Esophagus squamous epithelium (tissue), 5 donors: Measurements from ENCODE around the gene CASP5. TPM values are rescaled to one million over a fixed set of nuclear protein-coding genes. Genes with fewer than 3 reads are reported as not detected.

Source experiments
- DNase-seq: peaks from one replicate; lab custom pipeline; 2025; lab: John Stamatoyannopoulos, UW
- H3K27ac ChIP-seq, 4 donors: fragments of 200-600 bp; sonication (generic); one replicate each; pipeline ENCODE4 v1.5.1; 2016 to 2019; ENCODE audit warnings: mild to moderate bottlenecking in 1 of 4
- H3K27me3 ChIP-seq, 4 donors: fragments of 200-600 bp; sonication (generic); 1 replicate in 3 of 4; 2 replicates in 1 of 4; pipeline versions ENCODE4 v1.5.1 to v1.6.0; 2017 to 2021; ENCODE audit warnings: antibody characterized with exemption in 1 of 4
- H3K36me3 ChIP-seq, 3 donors: fragments of 200-600 bp; sonication (generic); one replicate each; pipeline ENCODE4 v1.5.1; 2016 to 2019
- H3K4me1 ChIP-seq, 3 donors: fragments of 200-600 bp; sonication (generic); one replicate each; pipeline ENCODE4 v1.5.1; 2017 to 2019
- H3K4me3 ChIP-seq, 4 donors: fragments of 200-600 bp; sonication (generic); 1 replicate in 3 of 4; 2 replicates in 1 of 4; pipeline ENCODE4 v1.5.1; 2016 to 2019; ENCODE audit warnings: mild to moderate bottlenecking in 2 of 4, moderate library complexity in 1 of 4
- H3K9me3 ChIP-seq, 3 donors: fragments of 200-600 bp; sonication (generic); one replicate each; pipeline ENCODE4 v1.5.1; 2016 to 2019
- CTCF ChIP-seq, 6 experiments: fragments of 450-650 bp in 4 of 6; fragments of 200-600 bp in 2 of 6; sonication (generic) in 2 of 6; IDR thresholded peaks; one replicate each; pipeline ENCODE4 v1.5.1; 2016 to 2019; ENCODE audit warnings: antibody characterized with exemption in 6 of 6, mild to moderate bottlenecking in 4 of 6, moderate library complexity in 4 of 6
- POLR2A ChIP-seq, 4 donors: fragments of 450-650 bp; IDR thresholded peaks; one replicate each; pipeline ENCODE4 v1.6.1; 2017; ENCODE audit warnings: antibody characterized with exemption in 4 of 4, mild to moderate bottlenecking in 4 of 4, moderate library complexity in 3 of 4
- WGBS, 2 donors: methylation state at CpG; one replicate each; pipeline ENCODE4 v1.1.5; 2018; 5-methylcytosine and 5-hydroxymethylcytosine counted together
- intact Hi-C: fragments of 100-400 bp; cut with DNase I; formaldehyde crosslinking; loops from one replicate; pipeline ENCODE4 v1.15.0; 2022
- total RNA-seq, 4 donors: library from RNA; depleted of rRNA; stranded (reverse); fragments of >200 nt; gene quantifications; one replicate each; pipeline ENCODE4 v1.1.0, GENCODE V29; 2016
- donor health status: DM: yes; HTN: yes; CAD: no.

CASP5 gene
- total RNA-seq, 4 donors from 2014 or later = 0.48 TPM; not detected in 3

GRCh38 chr11:105032495-105032894 lies 9.5 kb upstream of the CASP5 start:
- H3K4me1 ChIP-seq = peaks cover 0 to 37% (median 13%) of the 10 kb centered on the region in 3 donors
- no peak for TF ChIP-seq CTCF (IDR thresholded peaks at IDR 0.05)
- TF ChIP-seq POLR2A (IDR thresholded peaks at IDR 0.05) = no peak
- no peak for DNase-seq
- H3K9me3 ChIP-seq = no peaks in the 10 kb centered on the region
- H3K27me3 ChIP-seq = no peaks in the 10 kb centered on the region
- intact Hi-C loops = no loop called here
- no peak overlapping the region for H3K27ac ChIP-seq
- H3K4me3 ChIP-seq = peak overlapping the region in 1 of 4 donors; percentile 63
- 72% methylated on average over 2 of the region's 2 CpGs for WGBS, 2 donors
- peaks cover 0 to 36% (median 12%) of the 10 kb centered on the region in 3 donors for H3K36me3 ChIP-seq

GRCh38 chr11:105027678-105028077 lies 4.7 kb upstream of the CASP5 start:
- H3K9me3 ChIP-seq = no peaks in the 10 kb centered on the region
- peaks cover 0 to 63% (median 21%) of the 10 kb centered on the region in 3 donors for H3K36me3 ChIP-seq

GRCh38 chr11:105024394-105024793 lies 1.4 kb upstream of the CASP5 start:
- Histone ChIP-seq H3K27ac (no peak overlapping the region), H3K9me3 (no peaks in the 10 kb centered on the region), H3K4me1 (no peaks in the 10 kb centered on the region), H3K36me3 (peaks cover 0 to 44% (median 10%) of the 10 kb centered on the region in 3 donors), H3K4me3 (no peak overlapping the region), H3K27me3 (no peaks in the 10 kb centered on the region)
- 68 to 72% methylated on average over 1 of the region's 1 CpG for WGBS, 2 donors
- intact Hi-C loops = no loop called here
- no peak for TF ChIP-seq POLR2A (IDR thresholded peaks at IDR 0.05)
- no peak for TF ChIP-seq CTCF (IDR thresholded peaks at IDR 0.05)
- DNase-seq = no peak

More at GRCh38 chr11:105027678-105028077, 4.7 kb upstream of the CASP5 start:
- Histone ChIP-seq H3K4me3 (no peak overlapping the region), H3K4me1 (peaks cover 0 to 11% (median 0%) of the 10 kb centered on the region in 3 donors), H3K27me3 (no peaks in the 10 kb centered on the region), H3K27ac (no peak overlapping the region)
- 82 to 86% methylated on average over 3 of the region's 3 CpGs for WGBS, 2 donors
- DNase-seq = no peak
- no peak for TF ChIP-seq POLR2A (IDR thresholded peaks at IDR 0.05)
- no peak for TF ChIP-seq CTCF (IDR thresholded peaks at IDR 0.05)
- intact Hi-C loops = no loop called here

GRCh38 chr11:105022527-105022926 lies 441 bp downstream of the CASP5 start:
- Histone ChIP-seq H3K4me1 (no peaks in the 10 kb centered on the region), H3K27ac (no peak overlapping the region), H3K9me3 (no peaks in the 10 kb centered on the region), H3K36me3 (peaks cover 0 to 27% (median 9%) of the 10 kb centered on the region in 3 donors), H3K27me3 (no peaks in the 10 kb centered on the region), H3K4me3 (no peak overlapping the region)
- TF ChIP-seq CTCF (IDR thresholded peaks at IDR 0.05) (no peak), POLR2A (IDR thresholded peaks at IDR 0.05) (no peak)
- 35 to 63% methylated on average over 2 of the region's 2 CpGs for WGBS, 2 donors
- intact Hi-C loops = no loop called here
- no peak for DNase-seq

- intact Hi-C loops = no loop called here
- H3K27ac ChIP-seq = no peak overlapping the region
- no peaks in the 10 kb centered on the region for H3K36me3 ChIP-seq
Measured at GRCh38 chr11:105007463-105007862, 15.5 kb downstream of the CASP5 start.

More at GRCh38 chr11:105007463-105007862, 15.5 kb downstream of the CASP5 start:
- Histone ChIP-seq H3K9me3 (no peaks in the 10 kb centered on the region), H3K27me3 (no peaks in the 10 kb centered on the region), H3K4me3 (no peak overlapping the region), H3K4me1 (no peaks in the 10 kb centered on the region)
- TF ChIP-seq CTCF (IDR thresholded peaks at IDR 0.05) (no peak), POLR2A (IDR thresholded peaks at IDR 0.05) (no peak)
- no peak for DNase-seq
